HepG2 (cell line): ENCODE data around the gene GNMT. TPM values are rescaled to one million over a fixed set of nuclear protein-coding genes. Genes with fewer than 3 reads are reported as not detected.

Source experiments
- CBX1 ChIP-seq: IDR thresholded peaks from one replicate; pipeline ENCODE4 v1.6.1; 2016; ENCODE audit warnings: antibody characterized with exemption, low read depth
- CHD4 ChIP-seq: fragments of 200-600 bp; sonication (generic); IDR thresholded peaks from 2 replicates; pipeline ENCODE4 v1.7.0; 2017; ENCODE audit warnings: mild to moderate bottlenecking, low read length, borderline replicate concordance
- CREB3 ChIP-seq: sonication (generic); formaldehyde crosslinking; IDR thresholded peaks from 2 replicates; pipeline ENCODE4 v1.5.0; 2020; ENCODE audit warnings: missing genetic modification reagents
- DBP ChIP-seq: sonication (generic); formaldehyde crosslinking; IDR thresholded peaks from 2 replicates; pipeline ENCODE4 v1.4.0; 2020; ENCODE audit warnings: missing genetic modification reagents; ENCODE audit errors: not compliant biosample characterization
- DZIP1 ChIP-seq: sonication (generic); formaldehyde crosslinking; IDR thresholded peaks from 2 replicates; pipeline ENCODE4 v1.5.0; 2020; ENCODE audit warnings: mild to moderate bottlenecking, missing genetic modification reagents
- FOXA1 ChIP-seq, 2 experiments: fragments of 450-650 bp in 1 of 2; sonication (generic) in 1 of 2; formaldehyde crosslinking in 1 of 2; IDR thresholded peaks; 2 replicates each; pipeline versions ENCODE4 v1.4.0 to v1.6.1; 2016 to 2020; ENCODE audit warnings: missing genetic modification reagents in 1 of 2
- FOXK2 ChIP-seq: fragments of 450-650 bp; IDR thresholded peaks from 2 replicates; pipeline ENCODE4 v1.6.1; 2016
- FOXP4 ChIP-seq: sonication (generic); formaldehyde crosslinking; IDR thresholded peaks from 2 replicates; pipeline ENCODE4 v1.4.0; 2020; ENCODE audit warnings: missing genetic modification reagents
- HOXA9 ChIP-seq: sonication (generic); formaldehyde crosslinking; IDR thresholded peaks from 2 replicates; pipeline ENCODE4 v1.8.1; 2022; ENCODE audit warnings: missing genetic modification reagents, mild to moderate bottlenecking, moderate library complexity, borderline replicate concordance
- ISL2 ChIP-seq: sonication (generic); formaldehyde crosslinking; IDR thresholded peaks from 2 replicates; pipeline ENCODE4 v1.5.0; 2020; ENCODE audit warnings: missing genetic modification reagents
- KAT2B ChIP-seq: fragments of 150-350 bp; IDR thresholded peaks from 2 replicates; pipeline ENCODE4 v1.6.1; 2014; ENCODE audit warnings: low read depth, low read length, borderline replicate concordance
- PAXIP1 ChIP-seq: sonication (generic); formaldehyde crosslinking; conservative IDR thresholded peaks from 2 replicates; pipeline ENCODE4 v1.4.0; 2020; ENCODE audit warnings: mild to moderate bottlenecking, missing genetic modification reagents, moderate library complexity
- RAD51 ChIP-seq: fragments of 450-650 bp; IDR thresholded peaks from 2 replicates; pipeline ENCODE4 v1.6.1; 2016; ENCODE audit warnings: borderline replicate concordance
- SATB2 ChIP-seq: sonication (generic); formaldehyde crosslinking; IDR thresholded peaks from 2 replicates; pipeline ENCODE4 v1.5.0; 2020; ENCODE audit warnings: missing genetic modification reagents
- SMARCC2 ChIP-seq: fragments of 450-650 bp; IDR thresholded peaks from 2 replicates; pipeline ENCODE4 v1.6.1; 2017; ENCODE audit warnings: antibody characterized with exemption, mild to moderate bottlenecking
- SSRP1 ChIP-seq: IDR thresholded peaks from 2 replicates; pipeline ENCODE4 v1.6.1; 2016; ENCODE audit warnings: control low read depth
- ZFP36 ChIP-seq: fragments of 150-350 bp; IDR thresholded peaks from 2 replicates; pipeline ENCODE4 v1.6.1; 2018; ENCODE audit warnings: borderline replicate concordance, low read length, low read depth; ENCODE audit not compliant: partially characterized antibody
- ZNF382 ChIP-seq: sonication (generic); formaldehyde crosslinking; IDR thresholded peaks from 2 replicates; pipeline ENCODE4 v1.5.0; 2020; ENCODE audit warnings: missing genetic modification reagents, mild to moderate bottlenecking, borderline replicate concordance
- ZNF749 ChIP-seq: sonication (generic); formaldehyde crosslinking; IDR thresholded peaks from 2 replicates; pipeline ENCODE4 v1.8.0; 2022; ENCODE audit warnings: mild to moderate bottlenecking, missing genetic modification reagents, moderate library complexity, borderline replicate concordance
- ZNF883 ChIP-seq: sonication (generic); formaldehyde crosslinking; IDR thresholded peaks from 2 replicates; pipeline ENCODE4 v1.5.1; 2020; ENCODE audit warnings: mild to moderate bottlenecking, missing genetic modification reagents; ENCODE audit errors: not compliant biosample characterization
- polyA plus RNA-seq, 8 experiments: library from polyadenylated mRNA; depleted of rRNA in 3 of 8; stranded (reverse) in 7 of 8; unstranded in 1 of 8; fragments of >200 nt; fragmentation: Illumina TruSeq in 4 of 8; extraction: Trizol in 4 of 8; gene quantifications; 2 replicates each; pipeline versions ENCODE4 v1.2.1 to v1.2.3, GENCODE V29; 2011 to 2016; ENCODE audit warnings: low read depth in 4 of 8, missing spikeins in 1 of 8, mixed read lengths in 1 of 8; ENCODE audit not compliant: insufficient read depth in 1 of 8
- total RNA-seq, 5 experiments: library from RNA; depleted of rRNA; stranded (reverse); fragments of >200 nt; fragmentation: Illumina TruSeq; extraction: Trizol; gene quantifications; 2 replicates each; pipeline ENCODE4 v1.2.3, GENCODE V29; 2016; ENCODE audit warnings: low read depth in 1 of 5

The GNMT gene
- total and polyA plus RNA-seq, 2 of the 13 experiments (the other 11 are each of a cell fraction or from before 2014, with no cell fraction given): 2.8 to 7.0 TPM

- TF ChIP-seq PAXIP1 (peak; percentile 75), DZIP1 (CRISPR knock-in tag) (no peak; the same call in 1 of the 2 replicates), DBP (CRISPR knock-in tag) (no peak), FOXP4 (CRISPR knock-in tag) (peak; percentile 61; the same call in 1 of the 2 replicates), FOXA1 (IDR thresholded peaks at IDR 0.05) (no peak), FOXA1 (CRISPR knock-in tag; IDR thresholded peaks at IDR 0.05) (no peak), SSRP1 (no peak), ZNF883 (CRISPR knock-in tag) (peak; percentile 86), ZFP36 (no peak), FOXK2 (no peak), ZNF749 (CRISPR knock-in tag) (peak; percentile 95; the same call in 1 of the 2 replicates), CREB3 (CRISPR knock-in tag) (no peak), SMARCC2 (no peak), CHD4 (no peak), ISL2 (peak; percentile 48), ZNF382 (CRISPR knock-in tag) (no peak), RAD51 (no peak), HOXA9 (no peak), SATB2 (peak; percentile 69; the same call in 1 of the 2 replicates), KAT2B (no peak), CBX1 (peak; percentile 84)
These were observed 18.4 kb downstream of the GNMT start, which contains the start of gene PEX6 (continued) for GRCh38 chr6:42978839-42979522.
